HG03521 (cell line): ENCODE data around the gene C1QTNF6.

ENCODE experiments used
- ATAC-seq: cut with Tn5 transposase; IDR thresholded peaks from one replicate; pipeline ENCODE4 v1.9.1; 2021; ENCODE audit warnings: mild to moderate bottlenecking, moderate library complexity; ENCODE audit not compliant: unreplicated experiment

The C1QTNF6 gene

DNA sequence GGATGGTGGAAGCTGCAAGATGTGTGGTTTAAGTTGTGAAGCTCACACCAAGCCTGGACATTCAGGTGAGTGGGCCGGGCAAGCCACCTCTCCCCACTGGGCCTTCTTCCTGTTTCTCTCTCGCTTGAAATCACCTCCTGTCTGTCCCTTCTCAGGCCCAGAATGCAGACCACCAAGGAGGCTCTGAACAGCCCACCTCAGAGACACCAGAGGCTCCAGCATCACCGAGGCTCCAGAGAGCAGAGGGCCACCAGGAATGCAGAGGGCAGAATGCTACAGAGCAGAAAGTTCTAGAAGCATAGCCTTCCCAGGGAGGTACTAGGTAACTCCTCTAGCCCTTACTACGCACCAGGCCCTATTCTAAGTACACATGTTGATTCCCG, 23.6 kb downstream of the C1QTNF6 start:
- ATAC-seq: no peak

GRCh38 chr22:37163575-37164504, 24.2 kb downstream of the C1QTNF6 start:
- ATAC-seq: peak; percentile 37

DNA sequence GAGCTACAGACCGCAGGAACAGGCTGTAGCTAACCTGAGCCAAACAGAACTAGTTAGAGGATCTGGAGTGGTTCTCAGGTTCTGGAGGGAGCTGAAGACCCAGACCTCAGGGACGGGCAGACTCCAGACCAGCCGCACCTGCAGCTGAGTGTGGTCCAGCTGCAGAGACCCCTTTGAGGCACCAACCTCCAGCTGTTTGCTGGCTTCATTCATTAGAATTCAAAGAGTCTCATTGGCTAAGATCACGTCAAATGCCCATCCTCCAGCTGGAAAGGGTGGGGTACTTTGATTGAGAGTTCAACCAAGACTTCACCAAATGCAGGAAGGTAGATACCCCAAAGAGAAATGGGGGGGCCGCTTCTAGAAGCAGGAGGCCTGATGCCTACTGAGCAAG, 25.0 kb downstream of the C1QTNF6 start:
- ATAC-seq: no peak

DNA sequence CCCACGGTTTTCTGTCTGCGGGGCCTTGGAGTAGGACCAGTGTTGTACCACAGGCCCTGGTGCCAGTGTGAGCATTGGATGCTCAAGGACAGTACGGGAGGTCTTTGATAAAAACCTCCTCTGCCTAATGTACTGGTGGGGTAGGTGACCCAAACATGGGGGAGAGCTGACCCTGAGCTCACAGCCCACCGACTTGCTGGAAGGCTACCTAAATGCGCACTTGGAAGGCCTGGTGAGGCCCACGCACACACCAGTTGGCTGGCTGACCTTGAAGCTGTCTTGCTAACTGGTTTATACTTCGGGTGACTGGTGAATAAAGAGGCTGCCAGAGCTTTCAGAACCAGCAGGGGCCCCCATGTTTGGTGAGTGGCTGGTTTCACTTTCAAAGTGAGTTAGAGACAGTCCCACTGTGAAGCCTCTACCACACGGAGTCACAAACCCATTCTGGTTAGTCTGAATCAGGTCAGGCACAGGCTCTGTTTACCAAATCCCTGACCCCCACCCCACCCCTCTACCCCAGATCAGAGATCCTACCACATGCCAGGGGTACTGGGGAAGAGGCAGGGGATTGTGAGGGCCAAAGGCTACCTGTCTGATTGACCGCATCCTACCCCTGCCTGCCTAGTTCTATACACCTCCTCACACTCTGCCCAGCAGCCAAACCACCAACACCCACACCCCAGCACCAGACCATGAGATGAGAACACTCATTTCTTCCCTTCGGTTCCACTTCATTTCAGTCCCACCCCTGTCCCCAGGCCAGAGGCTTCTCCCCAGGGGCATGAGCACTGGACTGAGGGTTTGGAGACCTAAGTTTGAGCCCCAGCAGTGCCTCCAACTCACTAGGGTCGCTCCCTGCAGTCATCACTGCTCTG, 25.6 kb downstream of the C1QTNF6 start:
- peak; percentile 41 for ATAC-seq

DNA sequence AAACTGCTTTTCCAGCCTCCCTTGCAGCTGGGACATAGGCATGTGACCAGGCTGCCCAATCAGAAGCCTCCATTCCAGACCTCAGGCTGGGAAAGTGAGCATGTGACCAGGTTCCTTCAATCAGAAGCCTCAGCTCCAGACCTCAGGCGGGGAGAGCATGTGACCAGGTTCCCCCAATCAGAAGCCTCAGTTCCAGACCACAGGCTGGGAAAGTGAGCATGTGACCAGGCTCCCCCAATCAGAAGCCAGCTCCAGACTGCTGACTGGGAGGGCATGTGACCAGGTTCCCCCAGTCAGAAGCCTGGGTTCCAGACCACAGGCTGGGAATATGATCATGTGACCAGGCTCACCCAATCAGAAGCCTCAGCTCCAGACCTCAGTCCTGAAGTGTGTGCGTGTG, 26.6 kb downstream of the C1QTNF6 start:
- ATAC-seq: no peak

DNA sequence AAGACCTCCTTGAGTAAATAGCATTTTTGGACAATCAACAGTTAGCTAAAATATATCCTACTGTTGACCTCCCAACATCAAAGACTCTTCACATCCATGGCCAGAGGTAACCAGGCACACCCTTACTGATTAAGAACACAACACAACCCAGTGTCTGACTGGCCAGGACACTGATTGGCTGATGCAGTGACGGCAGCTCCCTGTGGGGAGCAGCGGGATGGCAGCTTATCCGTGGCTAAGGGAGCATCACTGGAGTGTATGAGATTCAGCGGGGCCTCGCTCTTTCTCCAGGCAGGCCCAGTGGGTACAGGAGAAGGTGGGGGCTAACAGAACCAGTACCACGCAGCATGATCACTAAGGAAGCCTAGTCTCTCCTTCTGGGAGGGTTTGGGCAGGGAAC, 28.0 kb downstream of the C1QTNF6 start:
- ATAC-seq: no peak

DNA sequence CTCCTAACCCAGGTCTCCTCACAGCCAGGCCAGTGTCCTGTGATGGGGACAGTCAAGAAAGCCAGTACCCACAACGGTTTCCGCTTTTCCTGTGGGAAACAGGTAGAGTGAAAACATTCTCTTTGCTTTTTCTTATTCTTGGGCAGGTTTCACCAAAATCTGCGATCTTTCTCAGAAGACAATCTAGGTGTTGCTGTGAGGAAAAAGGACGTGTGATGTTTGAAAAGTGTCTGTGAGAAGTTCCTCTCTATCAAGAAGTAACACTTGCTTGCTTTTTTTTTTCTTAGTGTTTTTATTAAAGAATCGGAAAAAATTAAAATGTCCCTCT, 29.1 kb downstream of the C1QTNF6 start:
- no peak for ATAC-seq

DNA sequence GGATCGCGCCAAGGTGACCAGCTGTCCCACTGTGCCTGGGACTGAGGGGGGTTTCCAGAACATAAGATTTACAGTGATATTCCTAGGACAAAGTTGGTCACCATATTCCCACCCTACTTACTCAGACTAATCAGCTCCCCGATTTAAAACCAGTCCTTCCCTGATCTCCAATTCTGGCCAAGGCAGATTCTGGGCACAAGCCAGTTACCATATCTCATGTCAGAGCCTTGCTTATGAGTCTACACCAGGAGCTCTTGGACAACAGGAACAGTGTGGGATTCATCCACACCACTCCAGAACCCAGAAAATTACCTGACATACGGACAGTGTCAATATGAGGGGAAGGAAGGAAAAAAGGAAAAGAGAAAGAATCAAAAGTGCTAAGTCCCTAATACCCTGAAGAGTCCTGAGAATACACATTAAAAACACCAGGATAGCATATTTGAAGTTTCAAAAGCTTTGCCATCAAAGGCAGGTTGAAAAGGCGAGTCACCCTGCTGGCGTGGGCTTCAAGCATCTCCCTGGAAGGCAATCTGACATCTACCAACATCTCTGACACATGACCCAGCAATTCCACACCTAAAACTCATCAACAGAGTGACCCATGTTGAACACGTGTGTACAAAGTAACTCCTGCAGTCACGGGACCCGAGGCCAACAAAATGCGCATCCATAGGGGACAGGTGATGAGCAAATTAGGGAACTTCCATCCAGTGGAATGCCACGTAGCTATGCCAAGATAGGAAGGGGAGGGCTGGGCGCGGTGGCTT, 30.3 kb downstream of the C1QTNF6 start:
- no peak for ATAC-seq

GRCh38 chr22:37156686-37157435, 31.2 kb downstream of the C1QTNF6 start:
- ATAC-seq: no peak

DNA sequence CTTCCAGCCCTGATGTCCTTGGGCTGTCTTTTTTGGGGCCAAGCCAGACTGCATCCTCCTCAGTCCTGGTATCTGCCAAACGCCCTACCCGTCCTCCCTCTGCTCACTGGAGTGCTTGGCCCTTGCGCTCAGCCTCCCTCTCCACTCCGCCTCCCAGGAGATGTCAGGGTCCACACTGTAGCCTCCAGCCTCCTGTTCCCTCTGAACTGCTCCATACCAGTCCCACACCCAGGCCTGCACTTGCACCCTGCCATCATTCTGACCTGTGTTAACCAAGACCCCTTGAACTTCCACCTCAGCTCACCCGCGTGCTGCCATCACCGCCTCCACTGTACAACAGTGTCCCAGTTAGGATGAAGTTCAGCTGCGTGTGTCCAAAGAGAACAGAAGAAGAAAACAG, 32.1 kb downstream of the C1QTNF6 start:
- ATAC-seq: no peak

GRCh38 chr22:37154925-37155712, 32.9 kb downstream of the C1QTNF6 start:
- no peak for ATAC-seq

DNA sequence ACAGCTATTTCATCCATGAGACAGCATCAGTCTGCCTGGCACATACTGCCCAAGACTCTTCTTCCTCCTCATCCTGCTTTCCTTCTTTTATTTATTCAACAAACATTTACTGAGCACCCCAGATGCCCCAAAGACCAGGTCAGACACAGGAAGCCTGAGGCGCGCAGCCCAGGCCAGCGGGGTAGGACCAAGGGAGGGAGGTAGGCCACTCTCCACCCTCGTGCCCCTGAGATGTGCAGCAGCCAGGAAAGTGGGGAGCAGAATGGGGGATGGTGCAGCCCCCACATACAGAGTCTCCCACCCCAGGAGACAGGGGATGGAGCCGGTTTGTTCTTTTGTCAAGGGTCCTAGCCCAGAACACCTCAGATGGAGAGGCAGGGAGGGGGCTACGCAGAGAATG, 34.1 kb downstream of the C1QTNF6 start:
- no peak for ATAC-seq

GRCh38 chr22:37151401-37151800, 36.6 kb downstream of the C1QTNF6 start:
- ATAC-seq: no peak

GRCh38 chr22:37150701-37151100, 37.3 kb downstream of the C1QTNF6 start:
- no peak for ATAC-seq

DNA sequence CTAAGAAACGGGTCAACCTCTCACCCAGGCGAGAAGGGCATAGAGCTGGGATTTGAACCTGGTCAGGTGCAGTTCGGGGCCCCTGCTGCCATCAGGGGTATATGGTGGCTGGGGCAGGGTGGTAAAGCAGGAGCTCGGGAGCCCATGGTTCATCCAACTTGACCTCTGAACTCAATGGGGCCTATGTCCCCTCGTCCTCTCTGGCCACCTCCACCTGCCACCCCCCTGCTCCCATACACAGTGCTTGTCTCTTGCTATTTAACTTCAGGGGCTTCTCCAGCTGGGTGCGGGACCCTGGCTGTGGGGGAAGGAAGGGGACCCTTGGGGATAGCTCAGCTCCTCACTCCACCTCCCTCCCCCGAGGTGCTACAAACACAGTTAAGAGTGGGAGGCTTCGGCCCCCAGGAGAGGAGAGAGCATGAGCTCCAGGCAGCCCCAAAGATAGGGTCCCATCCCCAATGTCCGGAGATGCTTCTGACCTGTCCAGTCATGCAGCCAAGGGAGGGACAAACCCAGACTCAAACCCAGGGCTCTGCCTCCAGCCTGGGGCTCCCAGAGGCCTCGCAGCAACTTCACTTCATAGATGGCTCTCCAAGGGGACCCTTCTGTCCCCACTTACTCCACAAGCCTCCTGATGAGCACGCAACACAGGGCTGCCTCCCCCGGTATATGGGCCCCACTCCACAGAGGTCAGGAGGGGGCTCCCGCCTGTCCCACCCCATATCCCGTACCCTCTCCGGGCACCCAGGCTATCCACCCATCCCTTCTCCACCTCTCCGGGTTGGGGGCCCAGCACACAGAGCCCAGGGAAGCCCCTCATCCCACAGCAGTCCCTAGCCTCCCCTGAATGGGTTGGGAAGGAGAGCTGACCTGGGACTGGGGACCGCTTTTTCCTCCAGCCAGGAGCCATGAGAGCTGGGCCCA, 39.0 kb downstream of the C1QTNF6 start:
- peak; percentile 11 for ATAC-seq

DNA sequence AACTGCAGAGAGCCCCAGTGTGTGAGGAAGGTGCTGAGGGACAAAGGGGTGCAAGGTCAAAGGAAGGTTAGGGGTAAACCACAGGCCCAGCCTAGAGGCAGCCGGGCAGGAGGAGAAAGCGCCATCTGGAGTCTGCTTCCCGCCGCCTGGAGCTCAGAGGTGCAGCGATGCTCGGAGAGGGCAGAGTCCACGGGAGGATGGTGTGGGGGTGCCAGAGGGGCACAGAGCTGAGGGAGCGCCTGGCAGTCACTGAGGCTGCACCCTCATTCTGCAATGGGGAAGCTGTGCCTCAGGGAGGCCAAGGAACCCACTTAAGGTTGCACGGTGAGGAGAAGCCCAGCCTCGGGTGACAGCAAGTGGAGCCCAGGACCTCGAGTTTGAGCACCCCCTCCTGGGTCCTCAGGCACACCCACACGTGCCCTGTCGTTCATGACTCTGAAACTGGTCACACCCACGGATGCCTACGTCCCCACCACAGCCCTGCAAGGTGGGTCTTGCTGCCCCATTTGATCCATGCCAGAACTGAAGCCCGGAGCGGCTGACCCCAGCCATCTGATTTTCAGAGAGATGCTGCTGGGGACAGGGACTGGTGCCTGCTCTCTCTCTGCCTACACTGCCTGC, 39.9 kb downstream of the C1QTNF6 start:
- ATAC-seq: no peak

DNA sequence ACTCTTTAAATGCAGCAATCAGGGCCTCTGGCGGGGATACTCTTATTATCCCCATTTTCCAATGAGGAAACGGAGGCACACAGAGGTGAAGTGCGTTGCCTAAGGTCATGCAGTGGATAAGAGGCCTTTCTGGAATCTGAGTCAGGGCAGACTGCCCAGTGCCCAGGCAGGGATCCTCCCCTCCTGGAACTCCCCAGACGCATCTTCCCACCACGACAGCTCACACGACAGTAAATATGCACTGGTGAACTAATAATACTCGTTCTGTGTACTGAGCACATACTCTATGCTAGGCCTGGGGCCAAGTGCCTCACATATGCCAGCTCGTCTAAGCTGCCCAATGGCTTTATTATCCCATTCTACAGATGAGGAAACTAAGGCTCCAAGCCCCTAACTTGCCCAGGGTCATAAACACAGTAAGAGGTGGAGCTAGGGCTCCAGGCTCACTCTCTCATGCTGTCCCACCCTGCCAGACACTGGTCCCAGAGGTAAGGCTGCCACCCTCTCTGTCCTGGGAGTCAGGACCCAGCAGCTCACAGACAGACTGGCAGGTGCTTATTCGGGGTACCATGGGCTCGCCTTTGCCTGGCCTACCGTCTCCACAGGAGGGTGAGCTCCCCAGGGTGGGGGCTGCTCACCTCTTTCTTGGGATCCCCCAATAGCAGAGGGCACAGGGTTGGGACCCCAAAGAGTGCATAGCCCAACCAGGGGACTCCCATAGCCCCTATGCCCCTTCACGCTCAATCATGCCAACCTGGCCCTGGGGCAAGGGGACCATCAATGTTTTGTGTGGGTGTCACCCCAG, 40.7 kb downstream of the C1QTNF6 start:
- no peak for ATAC-seq
